Endothelial cell of umbilical vein (primary cell): ENCODE measurements around the gene PFDN1. TPM values are rescaled to one million over a fixed set of nuclear protein-coding genes. Genes with fewer than 3 reads are reported as not detected.
A peak's percentile ranks its signal among the peaks of the same experiment; 100 is the strongest.

Experiments
- BruUV-seq: library from RNA; stranded (reverse); fragments of 400-500 nt; replicated peaks from 2 replicates; lab custom pipeline; 2021; lab: Mats Ljungman, UMichigan
- CTCF ChIA-PET: fragments of 300-600, 350-600 bp; sonication (Branson Sonifier 250); formaldehyde crosslinking; loops from one replicate; lab custom pipeline; 2021; ENCODE audit warnings: antibody characterized with exemption, inconsistent platforms; lab: Charles Lee
- POLR2A ChIA-PET: fragments of 300-600, 350-600 bp; sonication (Branson Sonifier 250); formaldehyde crosslinking; loops from one replicate; lab custom pipeline; 2021; ENCODE audit warnings: antibody characterized with exemption, inconsistent platforms; lab: Charles Lee
- DNase-seq: peaks from one replicate; pipeline ENCODE4 v3.0.0-alpha.2; 2011; ENCODE audit warnings: low read depth, low spot score
- FAIRE-seq: peaks from 2 replicates; lab custom pipeline; 2011; peaks lifted over from hg19 to GRCh38; lab: Jason Lieb, UNC
- H2AFZ ChIP-seq: 2 replicates; pipeline ENCODE4 v1.6.0; 2012; ENCODE audit warnings: low read depth, low read length, control low read depth, inconsistent platforms
- H3K27ac ChIP-seq: 2 replicates; pipeline ENCODE4 v1.5.1; 2011; ENCODE audit warnings: low read depth, mild to moderate bottlenecking, control low read depth, low read length, moderate library complexity; ENCODE audit not compliant: insufficient read depth
- H3K27me3 ChIP-seq, 2 experiments: 2 replicates each; pipeline versions ENCODE4 v1.6.0 to v1.6.1; 2011; ENCODE audit warnings: low read length in 2 of 2, mixed read lengths in 1 of 2; ENCODE audit not compliant: control insufficient read depth in 2 of 2, insufficient read depth in 2 of 2
- H3K36me3 ChIP-seq, 2 experiments: 2 replicates in 1 of 2; 3 replicates in 1 of 2; pipeline ENCODE4 v1.5.1; 2011; ENCODE audit warnings: low read length in 2 of 2, mild to moderate bottlenecking in 1 of 2, moderate library complexity in 1 of 2; ENCODE audit not compliant: control insufficient read depth in 2 of 2, insufficient read depth in 2 of 2; ENCODE audit errors: extremely low read depth in 1 of 2
- H3K4me1 ChIP-seq: 3 replicates; pipeline ENCODE4 v1.5.1; 2011; ENCODE audit warnings: mild to moderate bottlenecking, low read length; ENCODE audit not compliant: control insufficient read depth, insufficient read depth; ENCODE audit errors: extremely low read depth
- H3K4me2 ChIP-seq: 2 replicates; pipeline ENCODE4 v1.6.1; 2011; ENCODE audit warnings: low read length, control low read depth, mixed read lengths; ENCODE audit not compliant: insufficient read depth
- H3K4me3 ChIP-seq, 3 experiments: fragments of 200-600 bp in 1 of 3; sonication (generic), shearing (Covaris generic) in 1 of 3; replicated peaks in 1 of 3; 2 replicates each; pipeline ENCODE4 v1.5.1; 2011 to 2016; ENCODE audit warnings: control low read depth in 3 of 3, low read length in 3 of 3, mild to moderate bottlenecking in 2 of 3, inconsistent platforms in 1 of 3, low read depth in 1 of 3, moderate library complexity in 1 of 3; ENCODE audit not compliant: insufficient read depth in 1 of 3
- H3K79me2 ChIP-seq: 2 replicates; pipeline ENCODE4 v1.6.0; 2012; ENCODE audit warnings: low read length, inconsistent platforms; ENCODE audit not compliant: control insufficient read depth, insufficient read depth
- H3K9ac ChIP-seq: replicated peaks from 2 replicates; pipeline ENCODE3; 2011; ENCODE audit warnings: low read length, control low read depth; ENCODE audit not compliant: insufficient read depth; ENCODE audit errors: extremely low read depth
- H3K9me1 ChIP-seq: replicated peaks from 3 replicates; pipeline ENCODE4 v1.6.0; 2011; ENCODE audit warnings: mild to moderate bottlenecking, low read length; ENCODE audit not compliant: control insufficient read depth, insufficient read depth; ENCODE audit errors: extremely low read depth
- H3K9me3 ChIP-seq: replicated peaks from 2 replicates; pipeline ENCODE4 v1.5.1; 2012; ENCODE audit warnings: low read length, inconsistent platforms; ENCODE audit not compliant: control insufficient read depth, insufficient read depth
- H4K20me1 ChIP-seq: replicated peaks from 2 replicates; pipeline ENCODE3; 2011; ENCODE audit warnings: mild to moderate bottlenecking, low read length; ENCODE audit not compliant: control insufficient read depth, insufficient read depth; ENCODE audit errors: extremely low read depth
- CTCF ChIP-seq, 2 donors: IDR thresholded peaks; 1 replicate in 1 of 2; 2 replicates in 1 of 2; pipeline ENCODE4 v1.5.1; 2011; ENCODE audit warnings: low read length in 2 of 2, mild to moderate bottlenecking in 2 of 2, moderate library complexity in 2 of 2, control low read depth in 1 of 2, inconsistent platforms in 1 of 2, low read depth in 1 of 2; ENCODE audit not compliant: insufficient read depth in 1 of 2; ENCODE audit errors: extremely low read depth in 1 of 2
- EZH2 ChIP-seq: IDR thresholded peaks from 2 replicates; pipeline ENCODE4 v1.6.1; 2012; ENCODE audit warnings: borderline replicate concordance, low read depth, mild to moderate bottlenecking, moderate library complexity, low read length, inconsistent platforms; ENCODE audit not compliant: severe bottlenecking
- FOS ChIP-seq: IDR thresholded peaks from 2 replicates; pipeline ENCODE4 v1.6.1; 2011; ENCODE audit warnings: mild to moderate bottlenecking, low read length, moderate library complexity, borderline replicate concordance; ENCODE audit not compliant: insufficient read depth
- GATA2 ChIP-seq: IDR thresholded peaks from 2 replicates; pipeline ENCODE4 v1.7.0; 2011; ENCODE audit warnings: low read depth, mild to moderate bottlenecking, moderate library complexity, mixed read lengths, low read length; ENCODE audit not compliant: insufficient read length, insufficient read depth
- JUN ChIP-seq: IDR thresholded peaks from 2 replicates; pipeline ENCODE4 v1.6.1; 2011; ENCODE audit warnings: borderline replicate concordance, low read depth; ENCODE audit not compliant: insufficient read length, insufficient read depth
- MAX ChIP-seq: IDR thresholded peaks from 2 replicates; pipeline ENCODE4 v1.6.1; 2011; ENCODE audit not compliant: insufficient read depth, insufficient read length
- MYC ChIP-seq: IDR thresholded peaks from one replicate; pipeline ENCODE4 v1.6.1; 2011; ENCODE audit warnings: mild to moderate bottlenecking, low read depth, low read length
- POLR2A ChIP-seq: IDR thresholded peaks from 2 replicates; pipeline ENCODE4 v1.6.1; 2012; ENCODE audit warnings: low read depth, mild to moderate bottlenecking, control low read depth, low read length
- POLR2AphosphoS5 ChIP-seq: IDR thresholded peaks from 2 replicates; pipeline ENCODE4 v1.6.1; 2012; ENCODE audit warnings: low read depth, mild to moderate bottlenecking, control low read depth, low read length, moderate library complexity; ENCODE audit not compliant: insufficient read depth
- dilution Hi-C: fragments of 300-500 bp; cut with MboI; formaldehyde crosslinking; loops from one replicate; pipeline ENCODE4 v1.15.0; 2019; ENCODE audit warnings: low sequenced_read_pairs; ENCODE audit not compliant: extremely low pct_ligation_motif_present
- intact Hi-C: fragments of 100-400 bp; cut with micrococcal nuclease; formaldehyde crosslinking; loops from one replicate; pipeline ENCODE4 v1.10.0; 2022
- polyA plus RNA-seq, 4 experiments: library from polyadenylated mRNA; depleted of rRNA in 3 of 4; stranded (reverse) in 3 of 4; unstranded in 1 of 4; fragments of >200 nt; gene quantifications; 2 replicates each; pipeline versions ENCODE4 v1.2.1 to v1.2.3, GENCODE V29; 2011 to 2012; ENCODE audit warnings: missing spikeins in 1 of 4
- total RNA-seq: library from RNA; stranded (reverse); gene quantifications from 2 replicates; pipeline ENCODE4 v1.2.3, GENCODE V29; 2021

The PFDN1 gene
- total and polyA plus RNA-seq, 2 donors (not counting 3 experiments of a cell fraction or from before 2014, with no cell fraction given): 107 to 158 TPM

GRCh38 chr5:140317859-140318258 is 15.0 kb upstream of the PFDN1 start:
- no TSS peak for BruUV-seq
- no peaks in the 10 kb centered on the region for H3K79me2 ChIP-seq
- peaks cover 35% of the 10 kb centered on the region for H3K4me1 ChIP-seq
- no peaks in the 10 kb centered on the region for H4K20me1 ChIP-seq
- ChIA-PET CTCF (interaction anchor here (0.9 to 1.3 kb wide), 6 partner anchors 10 to 73 kb away, joined by 3 to 5 read pairs (median 4); partner anchors contain the start of gene HBEGF), POLR2A (no interaction called here)
- FAIRE-seq (no peak), DNase-seq (no peak)
- no peak overlapping the region for H3K27ac ChIP-seq
- no peaks in the 10 kb centered on the region for H3K9me3 ChIP-seq
- dilution Hi-C loops (no loop called here), intact Hi-C loops (no loop called here)
- H3K4me2 ChIP-seq: no peak overlapping the region
- H3K4me3 ChIP-seq: no peak overlapping the region
- H3K9ac ChIP-seq: no peak overlapping the region
- no peaks in the 10 kb centered on the region for H3K27me3 ChIP-seq
- H2AFZ ChIP-seq: peak overlapping the region; percentile 9
- no peaks in the 10 kb centered on the region for H3K36me3 ChIP-seq
- TF ChIP-seq POLR2AphosphoS5 (no peak), EZH2 (no peak), CTCF (IDR thresholded peaks at IDR 0.05; ENCODE audit: extremely low read depth in 1 of 2, insufficient read depth in 1 of 2, low read depth in 1 of 2, low read length in 2 of 2) (no peak), FOS (no peak), GATA2 (no peak), MYC (no peak), JUN (no peak), POLR2A (no peak), MAX (no peak)
- H3K9me1 ChIP-seq: no peaks in the 10 kb centered on the region
